Stimulated activated CD8-positive, alpha-beta memory T cell treated with anti-CD3 and anti-CD28 coated beads, Interleukin-15, amount 100 ng/mL, for 48 hours (primary cell): Measurements from ENCODE around the gene CCDC171.
"Not testable (repeated sequence)": the region's sequence is repeated elsewhere in the genome, so short reads cannot be mapped to it uniquely, and the experiment has no call there.

Experiments used
- DNase-seq, 2 donors: peaks; one replicate each; pipeline ENCODE4 v3.0.0-alpha.2; 2020; ENCODE audit warnings: low read depth in 2 of 2

The CCDC171 gene

DNA sequence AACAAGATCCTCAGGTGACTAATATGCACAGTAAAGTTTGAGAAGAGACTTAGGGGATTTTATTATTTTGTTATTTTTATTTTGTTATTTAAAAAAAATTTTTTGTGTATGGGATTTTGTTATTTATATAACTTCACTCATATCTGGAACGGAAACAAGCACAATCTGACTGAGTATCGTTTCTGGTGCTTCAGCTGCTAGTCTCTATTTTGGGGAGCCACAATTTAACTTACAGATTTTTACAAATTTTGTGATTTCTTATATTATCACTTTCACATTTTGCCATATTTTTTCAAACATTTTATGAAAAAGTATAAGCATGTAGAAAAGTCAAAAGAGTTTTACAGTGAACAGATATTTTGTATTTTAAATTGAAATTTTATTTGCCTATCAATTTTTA is 208.7 kb downstream of the CCDC171 start:
- DNase-seq: no peak

DNA sequence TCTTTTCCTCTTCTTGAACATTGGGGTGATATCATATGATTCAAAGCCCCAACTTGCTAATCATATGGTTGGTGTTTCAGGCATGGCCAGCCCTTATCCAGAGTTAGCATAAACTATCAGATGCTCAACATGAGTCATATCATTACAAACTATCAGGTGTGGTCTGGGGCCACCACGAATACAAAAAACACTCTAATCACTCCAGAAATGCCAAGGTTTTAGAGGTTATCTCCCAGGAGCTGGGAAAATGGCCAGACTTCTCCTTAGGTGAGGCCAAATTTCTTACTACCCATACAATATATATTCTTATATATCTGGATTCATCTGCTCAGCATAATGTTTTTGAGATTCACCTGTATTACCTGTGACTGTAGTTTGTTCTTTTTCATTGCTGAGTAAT is 210.5 kb downstream of the CCDC171 start:
- DNase-seq: no peak

DNA sequence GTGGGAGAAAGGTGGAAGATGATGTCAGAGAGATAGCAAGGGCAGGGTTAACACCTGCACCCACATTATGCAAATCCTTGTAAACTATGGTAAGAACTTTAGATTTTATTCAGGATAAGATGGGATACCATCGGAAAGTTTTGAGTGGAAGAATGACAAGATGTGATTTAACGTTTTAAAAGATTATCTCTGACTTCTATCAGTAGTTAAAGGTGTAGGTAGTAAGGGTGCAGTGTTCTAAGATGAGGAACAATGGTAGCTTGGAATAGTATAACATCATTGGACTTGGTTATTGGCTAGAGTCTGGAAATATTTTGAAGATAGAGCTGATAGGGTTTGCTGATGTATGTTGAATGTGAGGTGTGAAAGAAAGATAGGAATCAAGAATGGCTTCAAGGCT is 211.3 kb downstream of the CCDC171 start:
- DNase-seq: no peak

DNA sequence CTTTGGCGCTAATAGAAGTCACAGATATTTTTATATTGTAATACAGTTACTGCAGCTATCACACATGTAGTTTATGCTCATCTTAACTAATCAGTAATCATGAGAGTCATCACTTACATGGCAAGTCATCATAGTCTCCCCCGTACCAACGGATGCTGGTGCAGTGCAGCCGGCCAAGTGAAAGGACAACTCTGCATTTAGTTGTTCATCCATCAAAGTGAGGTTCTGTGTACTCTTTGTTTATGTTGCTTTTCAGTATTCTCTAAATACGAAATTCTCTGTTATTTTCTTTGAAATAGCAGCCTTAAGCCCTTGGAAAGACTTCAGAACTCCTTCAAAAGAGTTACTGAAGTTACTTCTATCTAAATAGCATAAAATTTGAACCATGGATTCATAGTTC is 216.7 kb downstream of the CCDC171 start:
- no peak for DNase-seq

DNA sequence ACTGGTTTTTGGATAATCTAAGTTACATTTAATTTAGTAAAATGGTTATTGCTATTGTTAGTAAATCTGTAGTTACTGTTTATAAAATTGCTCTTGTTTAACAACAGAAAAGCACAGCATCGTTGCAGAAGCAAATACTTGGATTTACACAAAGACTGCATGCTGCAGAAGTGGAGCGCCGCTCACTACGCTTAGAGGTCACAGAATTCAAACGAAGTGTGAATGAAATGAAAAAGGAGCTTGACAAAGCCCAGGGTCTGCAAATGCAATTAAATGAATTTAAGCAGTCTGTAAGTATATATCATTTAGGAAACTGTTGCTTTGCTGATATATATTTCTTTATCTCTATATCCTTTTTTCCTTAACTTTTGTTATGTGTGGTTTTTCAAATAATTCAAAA is 226.0 kb downstream of the CCDC171 start:
- no peak for DNase-seq

DNA sequence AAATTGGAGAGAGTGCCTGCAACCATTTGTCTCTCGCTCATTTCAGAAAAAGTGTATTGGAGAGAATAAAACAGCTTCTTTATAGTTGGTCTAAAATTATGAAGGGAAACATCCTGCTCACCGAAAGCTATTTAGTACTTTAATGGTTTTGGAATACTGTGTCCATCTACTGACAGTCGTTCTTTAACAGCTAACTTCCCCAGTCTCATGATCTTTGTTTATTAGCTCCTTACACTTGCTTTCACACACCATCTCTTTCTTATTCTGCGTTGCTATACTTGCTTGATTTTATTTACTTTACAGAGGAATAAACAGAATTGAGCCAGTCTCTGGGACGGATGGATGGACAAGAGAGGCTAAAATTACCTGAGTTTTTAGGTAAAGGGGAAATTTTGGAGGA is 229.3 kb downstream of the CCDC171 start:
- DNase-seq: no peak

DNA sequence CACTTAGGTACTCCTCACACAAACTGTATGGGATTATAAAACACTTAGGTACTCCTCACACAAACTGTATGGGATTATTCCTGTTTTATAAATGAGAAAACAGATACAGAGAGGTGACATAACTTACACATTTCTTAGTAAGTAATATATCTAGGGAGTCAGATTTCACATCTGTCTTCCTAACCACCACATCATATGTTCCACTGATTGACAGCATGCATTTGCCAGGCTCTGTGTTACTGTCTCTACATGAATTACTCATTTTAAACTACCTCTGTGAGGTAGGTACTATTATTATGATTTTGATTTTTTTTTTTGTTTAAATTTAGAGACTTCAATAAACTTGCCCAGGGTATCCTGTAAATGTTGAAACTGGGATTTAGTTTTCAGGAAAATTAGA is 232.7 kb downstream of the CCDC171 start:
- DNase-seq: no peak

DNA sequence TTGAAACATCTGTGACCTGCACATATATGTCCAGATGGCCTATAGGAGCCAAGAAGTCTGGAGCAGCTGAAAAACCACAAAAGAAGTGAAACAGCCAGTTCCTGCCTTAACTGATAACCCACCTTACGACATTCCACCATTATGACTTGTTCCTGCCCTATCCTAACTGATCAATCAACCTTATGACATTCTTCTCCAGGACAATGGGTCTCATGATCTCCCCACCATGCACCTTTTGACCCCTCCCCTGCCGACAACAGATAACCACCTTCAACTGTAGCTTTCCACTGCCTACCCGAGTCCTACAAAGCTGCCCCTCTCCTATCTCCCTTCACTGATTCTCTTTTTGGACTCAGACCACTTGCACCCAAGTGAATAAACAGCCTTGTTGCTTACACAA is 233.8 kb downstream of the CCDC171 start:
- no peak for DNase-seq

DNA sequence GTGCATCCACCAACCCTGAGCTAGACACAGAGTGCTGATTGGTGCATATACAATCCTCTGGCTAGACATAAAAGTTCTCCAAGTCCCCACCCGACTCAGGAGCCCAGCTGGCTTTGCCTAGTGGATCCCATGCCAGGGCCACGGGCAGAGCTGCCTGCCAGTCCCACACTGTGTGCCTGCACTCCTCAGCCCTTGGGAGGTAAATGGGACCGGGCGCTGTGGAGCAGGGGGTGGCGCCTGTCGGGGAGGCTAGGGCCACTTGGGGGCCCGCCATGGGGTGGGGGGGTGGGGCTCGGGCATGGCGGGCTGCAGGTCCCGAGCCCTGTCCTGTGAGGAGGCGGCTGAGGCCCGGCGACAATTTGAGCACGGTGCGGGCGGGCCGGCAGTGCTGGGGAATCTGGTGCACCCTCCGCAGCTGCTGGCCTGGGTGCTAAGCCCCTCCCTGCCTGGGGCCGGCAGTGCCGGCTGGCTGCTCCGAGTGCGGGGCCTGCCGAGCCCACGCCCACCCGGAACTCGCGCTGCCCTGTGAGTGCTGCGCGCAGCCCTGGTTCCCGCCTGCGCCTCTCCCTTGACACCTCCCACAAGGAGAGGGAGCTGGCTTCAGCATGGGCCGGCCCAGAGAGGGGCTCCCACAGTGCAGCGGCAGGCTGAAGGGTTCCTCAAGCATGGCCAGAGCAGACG is 257.5 kb downstream of the CCDC171 start:
- DNase-seq: not testable (repeated sequence)

DNA sequence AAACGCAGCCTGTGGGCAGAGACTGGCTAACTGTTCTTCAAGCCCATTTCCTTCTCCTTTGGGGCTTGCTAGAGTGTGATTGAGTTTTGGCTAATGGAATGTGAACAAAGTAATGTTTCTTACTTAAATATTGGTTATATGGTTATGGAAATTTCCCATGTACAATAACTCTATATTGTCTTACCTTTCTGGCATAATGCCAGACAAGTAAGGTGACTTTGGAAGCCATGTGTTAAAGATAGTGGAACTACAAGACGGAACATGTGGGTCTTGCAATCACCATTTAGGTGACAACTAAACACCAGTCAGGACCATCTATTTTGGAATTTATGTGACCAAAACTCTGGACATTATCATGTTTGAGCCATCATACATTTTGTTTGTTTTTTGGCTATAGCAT is 260.2 kb downstream of the CCDC171 start:
- no peak for DNase-seq

DNA sequence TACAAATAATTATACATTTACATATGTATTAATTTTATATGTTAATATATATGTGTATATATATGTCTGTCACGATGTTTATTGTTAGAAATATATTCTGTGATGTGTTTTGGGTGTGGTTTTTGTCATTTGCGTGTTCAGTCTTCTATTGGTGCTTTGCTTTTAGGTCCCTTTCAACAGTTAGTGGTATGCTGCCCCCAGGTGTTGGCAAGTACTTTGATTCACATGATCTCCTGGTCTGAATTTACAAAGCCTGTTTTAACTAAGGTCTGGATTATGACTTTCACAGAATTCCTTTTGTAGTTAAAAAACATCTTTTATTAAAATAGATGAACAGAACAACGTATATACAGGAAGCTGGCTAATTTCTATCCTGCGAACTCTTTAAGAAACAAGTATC is 271.5 kb downstream of the CCDC171 start:
- no peak for DNase-seq

DNA sequence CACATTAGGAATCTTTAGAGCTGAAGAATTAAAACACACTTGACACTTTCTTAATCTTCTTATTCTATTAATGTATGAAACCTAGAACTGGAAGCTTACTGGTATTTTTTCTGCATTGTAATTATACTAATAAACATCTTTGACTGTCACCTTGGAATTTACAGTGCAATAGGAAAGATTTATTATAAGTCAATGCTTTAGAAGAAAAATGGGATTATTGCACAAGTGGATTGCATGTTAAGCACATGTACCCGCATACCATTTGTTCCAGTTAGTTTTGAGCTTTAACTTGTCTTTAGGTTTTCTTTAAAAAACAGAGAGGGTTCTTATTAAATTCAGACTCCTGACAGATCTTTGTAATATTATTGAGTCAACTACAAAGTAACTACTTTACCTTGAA is 278.5 kb downstream of the CCDC171 start:
- no peak for DNase-seq

DNA sequence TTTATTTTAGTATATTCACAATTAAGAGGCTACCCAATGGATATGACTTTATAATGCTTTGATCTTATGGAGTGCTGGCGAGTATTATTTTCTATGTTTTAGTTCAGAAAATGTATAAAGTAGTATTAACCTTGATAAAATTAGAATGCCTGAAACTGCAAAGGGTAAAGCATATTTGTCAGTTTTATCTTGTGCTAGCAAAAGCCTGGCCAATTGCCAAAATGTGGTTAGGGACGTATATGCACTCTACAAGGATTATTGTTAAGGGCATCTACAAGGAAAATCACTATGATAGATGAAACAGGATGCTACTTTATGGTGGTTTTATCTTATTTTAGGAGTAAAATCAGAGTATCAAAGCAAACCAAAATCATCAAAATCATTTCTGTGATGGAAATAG is 281.7 kb downstream of the CCDC171 start:
- no peak for DNase-seq

DNA sequence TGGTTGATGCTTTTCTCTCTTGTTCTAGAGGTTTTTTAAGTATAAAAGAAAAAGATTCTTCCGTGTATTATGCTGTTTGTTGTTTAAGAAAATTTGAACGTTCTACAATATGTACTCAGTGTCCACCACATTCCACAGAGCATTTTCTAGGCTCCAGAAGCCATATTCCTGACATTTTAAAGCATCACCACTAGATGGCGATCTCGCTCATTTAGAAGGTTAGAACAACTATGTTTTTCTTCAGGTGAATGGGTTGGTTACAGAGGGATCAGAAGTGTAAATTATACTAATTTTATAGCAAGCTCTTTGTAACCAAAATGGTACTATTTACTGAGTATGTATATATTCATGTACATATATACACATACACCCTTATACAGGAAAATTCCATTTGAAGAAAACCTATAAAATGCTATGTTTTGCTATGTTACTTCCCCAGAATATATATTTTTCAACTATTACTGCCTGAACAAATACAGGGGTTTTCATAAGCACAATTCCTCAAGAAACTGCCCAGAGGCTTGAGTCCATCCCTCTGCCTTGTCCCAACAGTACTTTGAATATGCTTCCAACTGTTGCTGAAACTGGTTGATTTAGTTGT is 284.3 kb downstream of the CCDC171 start:
- no peak for DNase-seq

DNA sequence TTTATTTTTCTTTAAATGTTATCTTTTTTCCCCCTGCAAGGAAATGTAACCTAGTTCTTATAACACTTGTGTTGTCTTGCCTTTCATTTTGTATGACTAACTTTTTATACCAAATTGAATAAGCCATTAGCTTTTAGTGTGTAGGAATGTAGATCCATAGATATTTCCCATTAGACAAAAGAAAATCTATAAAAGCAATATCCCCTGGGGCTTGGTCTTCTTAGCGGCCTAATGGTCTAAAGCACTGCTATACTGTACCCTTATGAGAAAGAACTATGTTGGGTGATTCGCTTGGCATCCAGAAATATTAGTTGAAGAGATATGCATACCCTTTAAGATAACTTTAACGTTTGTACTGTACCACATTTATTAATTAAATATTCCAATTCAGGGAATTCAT is 289.2 kb downstream of the CCDC171 start:
- DNase-seq: no peak

DNA sequence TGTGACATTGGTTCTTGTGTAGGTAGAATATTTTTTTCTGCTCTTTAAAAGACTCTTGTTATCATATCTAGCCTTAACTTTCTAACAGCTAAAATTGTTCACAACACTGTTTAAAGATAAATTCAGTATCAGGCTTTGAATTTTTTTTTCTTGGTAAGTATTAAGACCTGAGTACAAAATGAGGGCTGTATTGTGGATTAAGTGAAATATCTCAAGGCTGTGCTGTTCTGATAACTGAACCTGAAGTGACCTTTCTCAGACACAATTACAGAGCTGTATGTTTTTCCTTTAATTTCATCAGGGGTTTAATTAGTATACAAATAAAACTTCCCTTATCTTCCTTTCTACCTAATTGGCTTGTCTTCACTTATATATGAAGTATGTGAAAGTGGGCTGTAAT is 290.5 kb downstream of the CCDC171 start:
- DNase-seq: no peak

DNA sequence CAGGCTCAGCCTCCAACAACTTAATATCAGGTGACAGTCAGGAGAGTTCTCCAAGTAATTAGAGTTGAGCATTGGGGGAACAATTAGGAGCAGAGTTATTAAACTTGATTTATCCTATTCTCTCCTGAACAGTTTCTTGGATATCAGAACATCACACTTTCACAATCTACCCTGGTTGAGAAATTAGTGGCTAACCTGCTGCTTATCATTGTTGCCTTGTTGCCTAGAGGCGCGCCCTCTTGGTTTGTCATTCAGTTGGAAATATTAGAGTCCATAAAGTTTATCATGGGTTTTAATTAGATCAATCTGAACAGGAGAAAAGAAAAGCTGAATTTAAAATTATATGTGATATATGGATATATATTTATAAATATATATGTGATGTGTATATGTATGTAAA is 291.1 kb downstream of the CCDC171 start:
- DNase-seq: no peak

DNA sequence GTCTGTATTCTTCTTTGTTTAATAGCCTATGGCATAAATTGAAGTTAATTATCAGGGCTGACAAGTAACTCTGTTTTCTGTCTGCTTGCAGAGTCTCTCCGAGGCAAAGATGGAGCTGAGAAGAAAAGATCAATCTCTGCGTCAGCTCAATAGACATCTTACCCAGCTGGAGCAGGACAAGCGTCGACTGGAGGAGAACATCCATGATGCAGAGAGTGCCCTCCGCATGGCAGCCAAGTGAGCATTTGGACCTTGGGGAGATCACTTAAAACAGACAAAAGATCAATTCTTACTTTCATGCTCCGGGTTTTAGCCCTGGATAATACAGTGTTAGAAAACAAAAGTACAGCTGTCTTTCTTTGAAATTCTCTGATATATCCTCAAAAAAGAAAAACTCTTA is 293.8 kb downstream of the CCDC171 start:
- DNase-seq: no peak

DNA sequence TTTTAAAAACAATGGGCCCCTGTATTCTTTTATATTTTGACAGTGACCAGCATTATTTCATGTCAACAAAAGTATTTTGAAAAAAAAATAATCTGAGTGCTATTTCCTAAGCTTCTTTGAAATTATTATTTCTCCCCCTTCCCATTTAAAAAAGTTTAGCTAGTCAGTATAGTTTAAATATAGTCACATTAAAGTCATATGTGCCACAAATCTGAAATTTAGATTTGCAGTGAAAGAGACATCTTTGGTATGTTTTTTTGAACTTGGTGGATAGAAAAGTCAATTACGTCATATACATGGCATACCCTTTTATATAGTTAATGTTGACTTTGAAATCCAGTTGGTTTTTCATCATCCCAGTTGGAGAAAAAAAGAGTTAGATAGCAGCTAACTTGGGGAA is 297.0 kb downstream of the CCDC171 start:
- DNase-seq: no peak

DNA sequence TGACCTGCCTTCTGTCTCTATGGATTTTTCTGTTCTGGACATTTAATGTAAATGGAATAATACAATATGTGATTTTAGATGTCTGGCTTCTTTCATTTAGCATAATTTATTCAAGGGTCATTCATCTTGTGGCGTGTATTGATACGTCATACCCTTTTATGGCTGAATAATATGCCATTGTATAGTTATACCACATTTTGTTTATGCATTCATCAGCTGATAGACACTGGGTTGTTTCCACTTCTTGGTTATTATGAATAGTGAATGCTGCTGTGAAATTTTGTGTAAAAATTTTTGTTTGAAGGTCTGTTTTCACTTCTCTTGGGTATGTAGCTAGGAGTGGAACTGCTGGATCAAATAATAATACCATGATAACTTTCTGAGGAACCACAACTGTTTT is 298.9 kb downstream of the CCDC171 start:
- no peak for DNase-seq

DNA sequence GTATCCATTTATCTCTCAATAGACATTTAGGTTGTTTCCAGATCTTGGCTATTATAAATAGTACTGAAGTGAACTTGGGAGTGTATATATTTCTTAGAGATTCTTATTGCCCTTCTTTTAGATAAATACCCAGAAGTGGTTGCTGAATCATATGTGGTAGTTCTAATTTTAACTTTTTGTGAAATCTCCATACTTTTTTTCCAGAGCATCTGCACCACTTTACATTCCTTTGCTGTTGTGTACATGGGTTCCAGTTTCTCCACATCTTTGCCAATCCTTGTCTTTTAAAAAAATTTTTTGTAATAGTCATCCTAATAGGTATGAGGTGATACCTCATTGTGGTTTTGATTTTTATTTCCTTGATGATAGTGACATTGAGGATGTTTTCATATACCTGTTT is 303.7 kb downstream of the CCDC171 start:
- no peak for DNase-seq

DNA sequence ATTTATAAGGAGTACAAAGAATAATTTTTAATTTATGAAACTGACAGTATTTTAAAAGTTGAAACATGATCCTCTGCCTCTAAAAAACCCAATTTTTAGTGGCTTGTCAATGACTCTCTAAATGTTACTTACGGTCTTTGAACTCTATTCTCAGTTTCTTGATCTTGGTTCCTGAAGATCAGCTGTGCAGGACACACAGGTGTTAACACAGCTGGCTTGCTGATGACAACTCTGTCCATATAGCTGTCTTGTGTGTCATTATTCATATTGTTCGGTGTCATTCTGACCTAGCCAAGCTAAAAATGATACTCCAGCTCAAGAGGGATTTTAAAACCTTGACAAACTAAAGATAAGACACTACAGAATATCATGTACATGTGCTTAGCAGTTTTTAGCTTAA is 314.5 kb downstream of the CCDC171 start:
- no peak for DNase-seq

DNA sequence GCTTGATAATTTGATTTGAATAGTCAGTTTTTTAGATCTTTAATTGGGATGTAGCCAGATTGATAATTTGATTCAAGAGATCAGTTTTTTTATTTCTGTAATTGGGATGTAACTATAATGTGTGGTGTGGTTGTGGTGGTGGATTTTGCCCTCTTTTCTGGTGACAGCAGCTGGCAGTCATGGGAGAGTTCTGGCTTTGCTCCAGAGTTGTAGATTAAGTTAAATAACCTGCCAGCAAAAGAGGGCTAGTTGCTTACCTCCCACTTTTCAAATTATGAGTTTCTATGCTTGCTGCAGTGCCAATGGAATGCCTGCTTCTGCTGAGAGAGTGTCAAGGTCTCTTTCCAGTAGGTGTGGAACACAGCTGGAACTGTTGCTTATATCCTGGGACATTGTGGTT is 315.1 kb downstream of the CCDC171 start:
- DNase-seq: no peak

DNA sequence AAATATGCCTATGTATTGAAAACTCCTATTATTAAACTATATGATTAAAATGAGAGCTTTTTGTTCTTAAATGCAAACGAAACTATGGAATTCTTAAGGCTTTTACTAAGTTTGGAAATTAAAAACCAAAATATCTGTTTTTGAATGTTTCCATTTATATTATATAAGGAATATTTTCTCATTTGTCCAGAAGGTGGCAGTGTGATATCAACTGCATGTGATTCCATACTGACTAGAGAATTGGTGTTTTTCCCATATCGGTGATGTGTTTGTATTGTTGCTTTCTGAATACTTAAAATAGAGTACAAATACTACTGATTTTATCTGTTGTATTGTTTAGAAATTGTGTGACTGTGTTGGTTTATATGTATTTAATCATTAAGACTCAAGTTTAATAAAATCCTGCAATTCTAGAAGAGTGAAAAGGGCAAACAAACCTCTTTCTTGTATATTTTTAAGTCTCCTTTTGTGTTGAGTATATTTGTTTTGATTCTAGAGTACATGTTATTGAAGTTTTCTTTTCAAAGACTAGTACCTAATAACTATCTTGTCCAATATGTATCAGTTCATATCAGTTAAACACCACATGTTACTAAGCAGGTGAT is 320.8 kb downstream of the CCDC171 start:
- no peak for DNase-seq
